GM12891 (cell line): ENCODE measurements around the gene SKP2.

Experiments
- POLR2A ChIP-seq: IDR thresholded peaks from 2 replicates; pipeline ENCODE4 v1.6.1; 2011; ENCODE audit warnings: low read depth, low read length, control low read depth
- POLR2AphosphoS5 ChIP-seq: IDR thresholded peaks from 2 replicates; pipeline ENCODE4 v1.6.1; 2011; ENCODE audit warnings: low read depth, low read length, control low read depth

- no peak for TF ChIP-seq POLR2AphosphoS5
- TF ChIP-seq POLR2A = no peak
Measured at GRCh38 chr5:36172599-36172998, 20.7 kb downstream of the SKP2 start.
